ENCODE measurements around the gene CRTC1. TPM values are rescaled to one million over a fixed set of nuclear protein-coding genes. Genes with fewer than 3 reads are reported as not detected.

Gene CRTC1
- total RNA-seq, 1 donor: 2.4 TPM

DNA sequence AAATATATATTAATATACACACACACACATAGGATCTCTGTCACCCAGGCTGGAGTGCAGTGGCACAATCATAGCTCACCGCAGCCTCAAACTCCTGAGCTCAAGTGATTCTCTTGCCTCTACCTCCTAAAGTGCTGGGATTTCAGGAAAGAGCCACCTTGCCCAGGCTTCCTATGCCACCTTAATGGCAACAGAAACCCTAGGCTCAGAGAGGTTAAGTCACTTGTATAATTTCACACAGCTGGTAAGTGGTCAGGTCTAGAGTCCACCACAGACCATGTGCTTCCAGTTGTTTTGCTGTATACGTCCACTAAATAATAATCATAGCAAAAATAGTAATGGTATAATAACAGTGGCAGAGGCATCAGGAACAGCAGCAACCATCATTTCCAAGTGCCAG lies 147.0 kb downstream of the CRTC1 start:
- TF ChIP-seq, protein P1, sequence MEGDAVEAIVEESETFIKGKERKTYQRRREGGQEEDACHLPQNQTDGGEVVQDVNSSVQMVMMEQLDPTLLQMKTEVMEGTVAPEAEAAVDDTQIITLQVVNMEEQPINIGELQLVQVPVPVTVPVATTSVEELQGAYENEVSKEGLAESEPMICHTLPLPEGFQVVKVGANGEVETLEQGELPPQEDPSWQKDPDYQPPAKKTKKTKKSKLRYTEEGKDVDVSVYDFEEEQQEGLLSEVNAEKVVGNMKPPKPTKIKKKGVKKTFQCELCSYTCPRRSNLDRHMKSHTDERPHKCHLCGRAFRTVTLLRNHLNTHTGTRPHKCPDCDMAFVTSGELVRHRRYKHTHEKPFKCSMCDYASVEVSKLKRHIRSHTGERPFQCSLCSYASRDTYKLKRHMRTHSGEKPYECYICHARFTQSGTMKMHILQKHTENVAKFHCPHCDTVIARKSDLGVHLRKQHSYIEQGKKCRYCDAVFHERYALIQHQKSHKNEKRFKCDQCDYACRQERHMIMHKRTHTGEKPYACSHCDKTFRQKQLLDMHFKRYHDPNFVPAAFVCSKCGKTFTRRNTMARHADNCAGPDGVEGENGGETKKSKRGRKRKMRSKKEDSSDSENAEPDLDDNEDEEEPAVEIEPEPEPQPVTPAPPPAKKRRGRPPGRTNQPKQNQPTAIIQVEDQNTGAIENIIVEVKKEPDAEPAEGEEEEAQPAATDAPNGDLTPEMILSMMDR (IDR thresholded peaks at IDR 0.05; ENCODE audit: insufficient read depth, low read length): no peak
- no peak overlapping the region for H3K4me3 ChIP-seq (ENCODE audit: low read depth, low read length)
- no peak for DNase-seq (ENCODE audit: low read depth)

DNA sequence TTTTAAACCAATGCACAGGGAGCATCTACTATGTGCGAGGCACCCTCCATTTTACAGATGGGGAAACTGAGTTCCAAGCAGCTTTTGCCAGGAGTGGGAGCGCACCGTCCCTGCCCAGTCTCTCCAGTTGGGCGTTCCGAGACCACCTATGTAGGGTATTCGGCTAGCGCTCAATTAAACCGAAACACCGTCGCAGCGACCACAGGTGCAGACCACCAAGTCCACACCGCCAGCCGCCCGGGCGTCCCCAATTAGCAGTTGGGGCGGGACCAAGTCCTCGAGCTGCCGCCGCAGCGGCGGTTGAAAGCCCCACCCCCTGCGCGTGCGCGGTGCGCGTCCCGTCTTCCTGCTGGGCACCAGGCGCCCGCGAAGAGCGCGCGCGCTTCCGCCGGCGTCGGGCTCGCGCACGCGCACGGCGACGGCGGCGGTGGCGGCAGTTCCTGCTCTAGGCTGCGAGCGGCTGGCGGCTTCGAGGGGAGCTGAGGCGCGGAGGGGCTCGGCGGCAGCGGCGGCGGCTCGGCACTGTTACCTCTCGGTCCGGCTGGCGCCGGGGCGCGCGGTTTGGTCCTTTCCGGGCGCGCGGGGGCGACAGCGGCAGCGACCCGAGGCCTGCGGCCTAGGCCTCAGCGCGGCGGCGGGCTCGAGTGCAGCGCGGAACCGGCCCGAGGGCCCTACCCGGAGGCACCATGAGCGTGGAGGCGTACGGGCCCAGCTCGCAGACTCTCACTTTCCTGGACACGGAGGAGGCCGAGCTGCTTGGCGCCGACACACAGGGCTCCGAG lies 148.2 kb downstream of the CRTC1 start, which contains the start of gene UPF1:
Gene UPF1 (plus strand): TSS at position 436 of the 782 bp plus-strand sequence. CDS start 251 bp downstream, at position 687.
- peak within 1 kb of the TSS; percentile 83 for H3K4me3 ChIP-seq (ENCODE audit: low read depth, low read length)
- peak; percentile 86 for DNase-seq (ENCODE audit: low read depth)
- TF ChIP-seq, protein P1 (IDR thresholded peaks at IDR 0.05; ENCODE audit: insufficient read depth, low read length): no peak

Other genes starting within 250 kb of the CRTC1 start
- 6.3 and 42.1 TPM in 2 replicates for gene ISYNA1, start 245.5 kb upstream of the CRTC1 start, total RNA-seq (ENCODE audit: low replicate concordance)
- gene ELL, start 161.6 kb upstream of the CRTC1 start, total RNA-seq (ENCODE audit: low replicate concordance): 6.5 and 10.9 TPM in 2 replicates
- 246 and 2,205 TPM in 2 replicates for gene FKBP8, start 140.1 kb upstream of the CRTC1 start, total RNA-seq (ENCODE audit: low replicate concordance)
- gene KXD1, start 125.8 kb upstream of the CRTC1 start, total RNA-seq (ENCODE audit: low replicate concordance): 21.3 and 109 TPM in 2 replicates
- 496 and 1,084 TPM in 2 replicates for gene UBA52, start 111.8 kb upstream of the CRTC1 start, total RNA-seq (ENCODE audit: low replicate concordance)
- 41.4 and 153 TPM in 2 replicates for gene REX1BD, start 94.9 kb upstream of the CRTC1 start, total RNA-seq (ENCODE audit: low replicate concordance)
- gene CRLF1, start 76.9 kb upstream of the CRTC1 start, total RNA-seq (ENCODE audit: low replicate concordance): 16.5 and 69.1 TPM in 2 replicates
- gene TMEM59L, start 70.8 kb upstream of the CRTC1 start, total RNA-seq (ENCODE audit: low replicate concordance): 1.2 and 2.2 TPM in 2 replicates
- gene KLHL26, start 46.7 kb upstream of the CRTC1 start, total RNA-seq (ENCODE audit: low replicate concordance): 3.9 and 5.2 TPM in 2 replicates
- 0.49 and 0.63 TPM in 2 replicates for gene COMP, start 107.6 kb downstream of the CRTC1 start, total RNA-seq (ENCODE audit: low replicate concordance)
- gene UPF1, start 148.3 kb downstream of the CRTC1 start, total RNA-seq (ENCODE audit: low replicate concordance): 17.7 and 37.3 TPM in 2 replicates
- 1.1 and 1.6 TPM in 2 replicates for gene CERS1, start 212.5 kb downstream of the CRTC1 start, total RNA-seq (ENCODE audit: low replicate concordance)
- 67.0 and 172 TPM in 2 replicates for gene COPE, start 235.7 kb downstream of the CRTC1 start, total RNA-seq (ENCODE audit: low replicate concordance)
- gene DDX49, start 236.0 kb downstream of the CRTC1 start, total RNA-seq (ENCODE audit: low replicate concordance): 30.8 and 42.1 TPM in 2 replicates

Measured in fibroblast of the aortic adventitia (primary cell).